Suprapubic skin (tissue), 4 donors: ENCODE measurements around the gene RGL3. TPM values are rescaled to one million over a fixed set of nuclear protein-coding genes. Genes with fewer than 3 reads are reported as not detected.

ENCODE experiments used
- DNase-seq, 2 donors: peaks; one replicate each; pipeline ENCODE4 v3.0.0-alpha.2; 2019; ENCODE audit warnings: low spot score in 2 of 2
- H3K27ac ChIP-seq: fragments of 200-600 bp; sonication (generic); one replicate; pipeline ENCODE4 v1.5.1; 2019
- H3K27me3 ChIP-seq: fragments of 200-600 bp; sonication (generic); one replicate; pipeline ENCODE4 v1.5.1; 2019
- H3K36me3 ChIP-seq: fragments of 200-600 bp; sonication (generic); one replicate; pipeline ENCODE4 v1.5.1; 2019
- H3K4me1 ChIP-seq: fragments of 200-600 bp; sonication (generic); one replicate; pipeline ENCODE4 v1.5.1; 2019
- H3K4me3 ChIP-seq: fragments of 200-600 bp; sonication (generic); one replicate; pipeline ENCODE4 v1.5.1; 2019; ENCODE audit warnings: mild to moderate bottlenecking
- H3K9me3 ChIP-seq: fragments of 200-600 bp; sonication (generic); one replicate; pipeline ENCODE4 v1.5.1; 2019
- CTCF ChIP-seq, 2 donors: fragments of 200-600 bp in 1 of 2; fragments of 450-650 bp in 1 of 2; sonication (generic) in 1 of 2; IDR thresholded peaks; one replicate each; pipeline ENCODE4 v1.5.1; 2016 to 2019; ENCODE audit warnings: antibody characterized with exemption in 2 of 2, mild to moderate bottlenecking in 1 of 2, moderate library complexity in 1 of 2
- EP300 ChIP-seq: sonication (generic); formaldehyde crosslinking; IDR thresholded peaks from one replicate; pipeline ENCODE4 v1.6.1; 2017; ENCODE audit warnings: antibody characterized with exemption
- POLR2A ChIP-seq, 2 donors: fragments of 450-650 bp; IDR thresholded peaks; one replicate each; pipeline ENCODE4 v1.6.1; 2017; ENCODE audit warnings: antibody characterized with exemption in 2 of 2, mild to moderate bottlenecking in 2 of 2, moderate library complexity in 2 of 2
- POLR2AphosphoS5 ChIP-seq, 3 donors: sonication (generic); formaldehyde crosslinking; IDR thresholded peaks; one replicate each; pipeline ENCODE4 v1.6.1; 2017; ENCODE audit warnings: antibody characterized with exemption in 3 of 3
- WGBS: methylation state at CpG from one replicate; pipeline ENCODE4 v1.1.5; 2018; 5-methylcytosine and 5-hydroxymethylcytosine counted together
- total RNA-seq, 4 donors: library from RNA; depleted of rRNA; stranded (reverse); fragments of >200 nt; gene quantifications; one replicate each; pipeline ENCODE4 v1.1.0, GENCODE V29; 2016

RGL3 gene
- total RNA-seq, 4 donors from 2014 or later, result 1.4 to 4.3 (median 3.5) TPM

- 7% methylated on average over 9 of the region's 56 CpGs for WGBS
- Histone ChIP-seq H3K4me1 (peaks cover 54% of the 10 kb centered on the region), H3K27me3 (peaks cover 54% of the 10 kb centered on the region), H3K36me3 (no peaks in the 10 kb centered on the region), H3K4me3 (peak overlapping the region; percentile 46), H3K27ac (peak overlapping the region; percentile 47), H3K9me3 (no peaks in the 10 kb centered on the region)
- TF ChIP-seq EP300 (no peak), CTCF (IDR thresholded peaks at IDR 0.05) (no peak), POLR2AphosphoS5 (IDR thresholded peaks at IDR 0.05) (no peak), POLR2A (IDR thresholded peaks at IDR 0.05) (no peak)
- DNase-seq, result peak; percentile 88 to 91
Measured at GRCh38 chr19:11422163-11423065, 3.3 kb upstream of the RGL3 start.

- Histone ChIP-seq H3K9me3 (no peaks in the 10 kb centered on the region), H3K36me3 (no peaks in the 10 kb centered on the region), H3K4me3 (peak overlapping the region; percentile 46), H3K4me1 (peaks cover 54% of the 10 kb centered on the region), H3K27ac (no peak overlapping the region), H3K27me3 (peaks cover 54% of the 10 kb centered on the region)
- TF ChIP-seq POLR2AphosphoS5 (IDR thresholded peaks at IDR 0.05) (no peak), EP300 (no peak), CTCF (IDR thresholded peaks at IDR 0.05) (no peak), POLR2A (IDR thresholded peaks at IDR 0.05) (no peak)
- 10% methylated on average over 31 of the region's 36 CpGs for WGBS
- DNase-seq, result no peak
Measured at GRCh38 chr19:11421371-11422098, 2.4 kb upstream of the RGL3 start.

- TF ChIP-seq POLR2AphosphoS5 (IDR thresholded peaks at IDR 0.05) (no peak), POLR2A (IDR thresholded peaks at IDR 0.05) (no peak), CTCF (IDR thresholded peaks at IDR 0.05) (no peak), EP300 (no peak)
- Histone ChIP-seq H3K36me3 (no peaks in the 10 kb centered on the region), H3K4me3 (peak overlapping the region; percentile 41), H3K4me1 (peaks cover 54% of the 10 kb centered on the region), H3K27ac (no peak overlapping the region), H3K27me3 (peaks cover 54% of the 10 kb centered on the region), H3K9me3 (no peaks in the 10 kb centered on the region)
- no peak for DNase-seq
- 7% methylated on average over 25 of the region's 46 CpGs for WGBS
Measured at GRCh38 chr19:11420429-11421370, 1.6 kb upstream of the RGL3 start.

GRCh38 chr19:11418094-11418548, 993 bp downstream of the RGL3 start:
- Histone ChIP-seq H3K36me3 (no peaks in the 10 kb centered on the region), H3K27me3 (peaks cover 44% of the 10 kb centered on the region), H3K4me1 (peaks cover 46% of the 10 kb centered on the region), H3K4me3 (peak overlapping the region; percentile 46), H3K9me3 (no peaks in the 10 kb centered on the region), H3K27ac (no peak overlapping the region)
- DNase-seq, result no peak
- WGBS, result 8% methylated on average over 16 of the region's 16 CpGs
- TF ChIP-seq POLR2AphosphoS5 (IDR thresholded peaks at IDR 0.05) (no peak), EP300 (no peak), POLR2A (IDR thresholded peaks at IDR 0.05) (no peak), CTCF (IDR thresholded peaks at IDR 0.05) (no peak)
